Measurements from ENCODE around the gene TMEM8B. TPM values are rescaled to one million over a fixed set of nuclear protein-coding genes. Genes with fewer than 3 reads are reported as not detected.

TMEM8B gene
- total RNA-seq, 2 experiments from 2014 or later: 3.8 to 4.0 TPM

DNA sequence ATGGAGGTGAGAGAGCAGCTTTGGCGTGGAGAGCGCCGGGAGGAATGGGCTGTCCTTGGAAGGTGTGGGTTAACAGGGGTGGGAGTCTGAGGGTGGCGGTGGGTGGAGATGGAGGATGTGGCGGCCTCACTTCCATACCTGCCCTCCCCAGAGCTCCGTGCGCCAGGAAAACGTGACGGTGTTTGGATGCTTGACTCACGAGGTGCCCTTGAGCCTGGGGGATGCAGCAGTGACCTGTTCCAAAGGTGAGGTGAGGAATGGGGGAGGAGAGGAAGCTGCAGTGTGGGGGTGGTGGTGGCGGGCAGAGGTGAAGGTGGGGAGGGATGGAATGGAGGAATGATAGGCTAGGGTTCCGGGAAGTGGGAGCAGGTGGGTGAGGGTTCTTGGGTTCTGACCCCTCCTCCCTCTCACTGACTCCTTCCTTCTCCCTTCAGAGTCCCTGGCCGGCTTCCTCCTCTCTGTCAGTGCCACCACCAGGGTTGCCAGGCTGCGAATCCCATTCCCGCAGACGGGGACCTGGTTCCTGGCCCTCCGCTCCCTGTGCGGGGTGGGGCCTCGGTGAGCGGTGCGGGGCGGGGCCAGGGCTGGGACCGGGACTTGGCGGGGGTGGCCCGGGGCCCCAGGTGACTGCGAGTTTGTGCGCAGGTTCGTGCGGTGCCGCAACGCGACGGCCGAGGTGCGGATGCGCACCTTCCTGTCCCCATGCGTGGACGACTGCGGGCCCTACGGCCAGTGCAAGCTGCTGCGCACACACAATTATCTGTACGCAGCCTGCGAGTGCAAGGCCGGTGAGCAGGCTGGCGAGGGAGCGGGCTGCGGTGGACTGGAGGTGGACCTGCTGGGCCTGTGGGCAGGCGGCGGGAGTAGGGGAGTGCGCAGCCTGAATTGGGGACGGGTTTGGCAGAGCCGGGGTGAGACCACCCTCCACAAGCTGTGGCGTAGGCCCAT is 17.1 kb downstream of the TMEM8B start:
- Mint-ChIP-seq H3K27ac (peak overlapping the region; percentile 33), H3K4me1 (peaks cover 22% of the 10 kb centered on the region), H3K4me3 (no peak overlapping the region), H3K27me3 (no peaks in the 10 kb centered on the region), H3K9me3 (no peaks in the 10 kb centered on the region), H3K36me3 (ENCODE audit: low read depth) (no peaks in the 10 kb centered on the region)
- no peak for DNase-seq
- POLR2A ChIA-PET: interaction anchor here (0.6 kb wide), 1 partner anchor 440 kb away, joined by 3 read pairs; no protein-coding TSS in a partner anchor
- CTCF ChIA-PET: interaction anchor here (1.0 to 2.5 kb wide), 4 partner anchors 10 to 75 kb away, joined by 3 to 9 read pairs (median 5); no protein-coding TSS in a partner anchor

DNA sequence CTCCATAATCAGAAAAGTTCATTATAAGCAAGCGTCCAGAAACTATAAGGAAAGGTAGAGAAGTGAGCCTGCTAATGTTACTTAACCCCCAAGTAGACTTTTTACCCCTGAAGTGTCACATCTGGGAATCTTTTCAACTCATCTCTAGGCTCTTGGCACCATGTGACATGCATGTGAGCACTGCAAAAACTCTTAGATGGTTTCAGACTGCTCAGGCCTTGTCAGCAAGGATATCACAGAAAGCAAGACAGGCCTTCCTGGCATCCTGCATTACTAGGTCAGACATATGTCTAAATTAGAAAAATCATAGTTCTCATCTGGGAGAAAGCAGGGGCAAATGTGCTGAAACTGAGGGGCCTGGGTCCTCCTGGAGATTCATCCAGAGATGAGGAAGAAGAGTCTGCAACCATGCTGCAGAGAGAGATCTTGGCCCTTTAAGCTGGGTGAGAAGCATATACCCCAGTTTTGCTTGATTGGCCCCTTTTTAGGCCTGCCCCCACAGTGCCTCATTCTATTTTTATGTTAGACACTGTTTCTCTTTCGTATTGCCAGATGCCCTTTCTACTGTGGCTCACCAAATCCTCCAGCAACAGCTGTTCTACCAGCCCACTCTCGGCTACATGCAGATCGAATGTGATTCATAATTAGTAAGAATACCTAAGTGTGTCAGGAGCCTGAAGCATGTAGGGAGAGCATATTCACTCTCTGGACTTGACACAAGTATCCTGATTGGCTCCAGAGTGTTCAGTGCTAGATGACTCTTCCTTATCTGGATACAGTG is 19.0 kb downstream of the TMEM8B start:
- H3K27me3 Mint-ChIP-seq: no peaks in the 10 kb centered on the region
- POLR2A ChIA-PET: no interaction called here
- no peak for DNase-seq
- peaks cover 22% of the 10 kb centered on the region for H3K4me1 Mint-ChIP-seq
- H3K27ac Mint-ChIP-seq: no peak overlapping the region
- CTCF ChIA-PET: interaction anchor here (0.6 to 2.5 kb wide), 7 partner anchors 9 to 710 kb away, joined by 3 to 9 read pairs (median 4); no protein-coding TSS in a partner anchor
- no peak overlapping the region for H3K4me3 Mint-ChIP-seq
- no peaks in the 10 kb centered on the region for H3K9me3 Mint-ChIP-seq
- H3K36me3 Mint-ChIP-seq (ENCODE audit: low read depth): no peaks in the 10 kb centered on the region

DNA sequence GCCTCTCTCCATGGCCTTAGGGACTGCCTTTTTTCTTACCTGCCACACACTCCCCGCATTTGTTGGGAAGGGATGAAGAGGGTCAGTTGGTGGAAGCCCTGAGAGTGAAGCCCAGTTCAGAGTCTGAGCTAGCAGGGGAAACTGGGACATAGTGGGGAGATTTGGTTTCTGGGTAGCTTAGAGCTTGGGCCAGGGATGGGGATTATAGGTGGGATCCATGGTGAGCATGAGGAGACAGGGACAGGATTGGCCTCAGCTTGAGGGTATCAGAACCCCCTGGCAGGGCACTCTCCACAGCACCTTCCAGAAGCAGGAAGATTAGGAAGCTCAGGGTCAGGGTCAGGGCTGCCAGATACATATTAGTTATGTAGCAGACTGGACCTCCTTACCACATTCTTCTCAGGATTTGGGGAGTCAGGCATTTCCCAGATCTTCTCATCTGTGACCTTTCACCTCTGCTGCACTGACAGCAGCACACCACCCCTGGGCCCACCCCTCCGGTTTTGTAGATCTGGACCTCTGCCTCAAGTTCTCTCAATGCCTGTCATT is 23.3 kb downstream of the TMEM8B start:
- H3K4me3 Mint-ChIP-seq: no peak overlapping the region
- no peaks in the 10 kb centered on the region for H3K9me3 Mint-ChIP-seq
- no peaks in the 10 kb centered on the region for H3K27me3 Mint-ChIP-seq
- H3K36me3 Mint-ChIP-seq (ENCODE audit: low read depth): no peaks in the 10 kb centered on the region
- no peak overlapping the region for H3K27ac Mint-ChIP-seq
- H3K4me1 Mint-ChIP-seq: no peaks in the 10 kb centered on the region
- no peak for DNase-seq
- ChIA-PET CTCF (no interaction called here), POLR2A (no interaction called here)

DNA sequence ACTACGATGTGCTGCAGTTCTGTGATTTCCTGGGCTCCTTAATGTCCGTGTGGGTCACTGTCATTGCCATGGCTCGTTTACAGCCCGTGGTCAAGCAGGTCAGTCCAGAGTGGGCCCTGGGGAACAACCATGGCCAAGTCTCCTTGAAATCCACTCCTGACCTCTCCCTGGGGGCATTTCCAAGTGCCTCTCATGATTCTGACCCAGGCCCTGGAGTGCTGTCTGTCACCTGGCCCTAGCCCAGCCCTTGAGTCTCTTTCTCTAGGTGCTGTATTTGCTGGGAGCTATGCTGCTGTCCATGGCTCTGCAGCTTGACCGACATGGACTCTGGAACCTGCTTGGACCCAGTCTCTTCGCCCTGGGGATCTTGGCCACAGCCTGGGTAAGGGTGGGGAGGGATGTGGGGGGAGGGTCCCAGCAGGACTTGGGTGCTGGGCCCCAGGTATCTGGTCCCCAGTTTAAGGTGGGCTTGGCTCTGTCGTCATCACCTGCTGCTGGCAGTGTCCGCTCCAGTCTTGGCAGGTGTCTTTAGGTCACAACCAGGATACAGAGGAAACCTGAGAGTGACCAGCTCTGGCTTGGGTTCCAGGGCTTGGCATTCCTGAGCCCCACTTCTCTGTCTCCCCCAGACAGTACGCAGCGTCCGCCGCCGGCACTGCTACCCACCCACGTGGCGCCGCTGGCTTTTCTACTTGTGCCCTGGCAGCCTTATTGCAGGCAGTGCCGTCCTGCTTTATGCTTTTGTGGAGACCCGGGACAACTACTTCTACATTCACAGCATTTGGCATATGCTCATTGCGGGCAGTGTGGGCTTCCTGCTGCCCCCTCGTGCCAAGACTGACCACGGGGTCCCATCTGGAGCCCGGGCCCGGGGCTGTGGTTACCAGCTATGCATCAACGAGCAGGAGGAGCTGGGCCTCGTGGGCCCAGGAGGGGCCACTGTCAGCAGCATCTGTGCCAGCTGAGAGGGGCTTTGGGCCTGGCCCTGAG is 24.1 kb downstream of the TMEM8B start:
- no peaks in the 10 kb centered on the region for H3K9me3 Mint-ChIP-seq
- ChIA-PET POLR2A (no interaction called here), CTCF (no interaction called here)
- no peaks in the 10 kb centered on the region for H3K36me3 Mint-ChIP-seq (ENCODE audit: low read depth)
- H3K27me3 Mint-ChIP-seq: no peaks in the 10 kb centered on the region
- DNase-seq: no peak
- H3K27ac Mint-ChIP-seq: no peak overlapping the region
- H3K4me3 Mint-ChIP-seq: no peak overlapping the region
- no peaks in the 10 kb centered on the region for H3K4me1 Mint-ChIP-seq

DNA sequence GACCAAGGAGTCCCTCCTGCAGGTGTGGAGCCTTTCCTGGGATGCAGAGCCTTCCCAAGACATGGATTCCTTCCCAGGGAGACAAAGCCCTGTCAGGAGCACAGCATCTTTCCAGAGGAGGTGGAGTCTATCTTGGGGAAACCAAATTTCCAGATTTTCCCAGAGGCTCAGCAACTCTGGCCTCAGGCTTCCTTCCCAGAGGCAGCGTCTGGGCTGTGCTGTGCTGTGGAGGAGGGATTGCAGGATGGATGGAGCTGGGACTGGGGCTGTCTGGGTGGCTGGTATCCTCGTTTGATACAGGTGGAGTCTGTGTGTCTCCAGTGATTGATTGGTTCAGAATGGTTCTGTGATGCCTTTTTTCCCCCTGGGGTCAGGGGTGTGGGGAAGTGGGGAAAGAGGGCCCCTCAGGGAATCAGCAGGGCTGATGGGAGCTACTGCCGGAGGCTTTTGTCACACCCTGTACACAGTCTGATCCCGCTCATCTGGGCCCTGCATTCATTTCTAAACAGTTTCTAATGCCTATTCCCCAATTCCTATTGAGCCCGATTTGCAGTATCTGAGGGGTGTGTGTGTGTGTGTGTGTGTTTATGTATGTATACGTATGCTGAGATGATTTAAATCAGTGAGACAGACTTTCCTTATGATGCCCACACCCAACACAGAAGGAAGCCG is 25.2 kb downstream of the TMEM8B start:
- H3K4me1 Mint-ChIP-seq: peaks cover 4% of the 10 kb centered on the region

DNA sequence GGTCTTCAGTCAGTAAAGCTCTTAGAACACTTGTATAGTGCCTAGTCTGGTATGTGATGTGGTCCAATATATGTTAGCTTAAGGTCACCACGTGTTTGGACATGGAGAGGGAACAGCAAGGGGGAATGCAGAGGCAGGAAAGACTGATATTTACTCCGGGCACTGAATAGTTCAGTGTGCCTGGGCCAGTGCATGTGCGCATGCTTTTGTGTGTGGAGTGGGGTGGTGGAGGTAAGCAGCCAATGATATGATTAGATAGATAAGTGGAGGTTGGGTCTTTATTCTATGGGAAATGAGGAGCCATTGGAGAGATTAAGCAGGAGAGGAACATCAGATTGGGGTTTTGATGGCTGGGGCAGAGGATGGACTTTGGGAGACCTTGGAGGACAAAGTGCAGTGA is 27.2 kb downstream of the TMEM8B start:
- Mint-ChIP-seq H3K27me3 (peaks cover 3% of the 10 kb centered on the region), H3K4me1 (peaks cover 4% of the 10 kb centered on the region), H3K27ac (no peak overlapping the region), H3K9me3 (no peaks in the 10 kb centered on the region), H3K4me3 (no peak overlapping the region), H3K36me3 (ENCODE audit: low read depth) (no peaks in the 10 kb centered on the region)
- DNase-seq: peak; percentile 1
- ChIA-PET CTCF (interaction anchor here (1.2 to 1.9 kb wide), 4 partner anchors 9 to 128 kb away, joined by 4 to 7 read pairs (median 5); no protein-coding TSS in a partner anchor), POLR2A (no interaction called here)

More for the DNA sequence above, 25.2 kb downstream of the TMEM8B start:
- H3K4me3 Mint-ChIP-seq: no peak overlapping the region
- CTCF ChIA-PET: interaction anchor here (0.8 to 1.4 kb wide), 2 partner anchors 10 to 12 kb away, joined by 3 to 4 read pairs; no protein-coding TSS in a partner anchor
- no peak overlapping the region for H3K27ac Mint-ChIP-seq
- H3K36me3 Mint-ChIP-seq (ENCODE audit: low read depth): no peaks in the 10 kb centered on the region
- POLR2A ChIA-PET: no interaction called here
- no peaks in the 10 kb centered on the region for H3K27me3 Mint-ChIP-seq
- DNase-seq: no peak
- no peaks in the 10 kb centered on the region for H3K9me3 Mint-ChIP-seq

DNA sequence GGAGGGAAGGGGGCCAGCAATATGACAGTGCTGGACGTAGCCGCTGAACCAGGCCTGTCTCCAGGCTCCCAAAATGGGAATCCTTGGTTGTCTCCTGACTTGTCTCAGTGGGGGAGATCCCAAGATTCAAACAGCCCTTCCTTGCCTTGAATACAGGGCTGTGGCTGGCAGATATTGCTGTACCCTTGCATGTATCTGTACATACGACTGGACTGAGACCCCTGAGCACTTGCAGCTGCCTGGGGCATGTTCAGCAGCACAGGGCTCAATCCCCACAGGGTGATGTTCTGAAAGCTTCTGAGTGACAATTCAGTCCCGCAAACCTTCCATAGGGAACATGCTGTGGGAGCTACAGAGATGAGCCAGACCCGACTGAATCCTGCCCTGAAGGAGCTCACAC is 27.9 kb downstream of the TMEM8B start:
- Mint-ChIP-seq H3K27me3 (peaks cover 7% of the 10 kb centered on the region), H3K4me3 (no peak overlapping the region), H3K36me3 (ENCODE audit: low read depth) (no peaks in the 10 kb centered on the region), H3K9me3 (no peaks in the 10 kb centered on the region), H3K27ac (no peak overlapping the region), H3K4me1 (peaks cover 4% of the 10 kb centered on the region)
- DNase-seq: peak; percentile 2
- POLR2A ChIA-PET: no interaction called here
- CTCF ChIA-PET: interaction anchor here (1.1 to 1.9 kb wide), 6 partner anchors 8 to 128 kb away, joined by 3 to 7 read pairs (median 4); no protein-coding TSS in a partner anchor

DNA sequence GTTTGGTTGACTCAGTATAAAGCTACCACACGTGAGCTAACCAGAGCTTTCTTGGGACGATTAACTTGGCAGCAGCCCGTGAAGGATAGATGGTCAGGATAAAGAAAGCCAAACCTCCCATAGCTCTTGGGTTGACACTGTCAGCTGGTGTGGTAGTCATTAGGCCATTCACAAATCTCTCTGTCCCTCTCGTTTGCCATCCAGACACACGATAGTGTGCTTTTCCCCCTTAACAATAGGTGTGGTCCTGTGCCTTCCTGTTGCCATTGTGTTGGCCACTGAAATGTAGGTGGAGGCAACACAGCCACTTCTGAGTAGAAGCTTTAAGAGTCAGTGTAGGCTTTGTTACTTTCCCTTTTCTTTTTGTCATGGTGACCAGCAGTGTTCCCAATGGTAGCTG is 29.4 kb downstream of the TMEM8B start:
- ChIA-PET CTCF (interaction anchor here (1.1 to 1.9 kb wide), 2 partner anchors 10 to 20 kb away, joined by 4 read pairs; no protein-coding TSS in a partner anchor), POLR2A (no interaction called here)
- Mint-ChIP-seq H3K4me1 (peaks cover 4% of the 10 kb centered on the region), H3K36me3 (ENCODE audit: low read depth) (no peaks in the 10 kb centered on the region), H3K27me3 (peaks cover 7% of the 10 kb centered on the region), H3K4me3 (no peak overlapping the region), H3K27ac (no peak overlapping the region), H3K9me3 (no peaks in the 10 kb centered on the region)
- DNase-seq: no peak

DNA sequence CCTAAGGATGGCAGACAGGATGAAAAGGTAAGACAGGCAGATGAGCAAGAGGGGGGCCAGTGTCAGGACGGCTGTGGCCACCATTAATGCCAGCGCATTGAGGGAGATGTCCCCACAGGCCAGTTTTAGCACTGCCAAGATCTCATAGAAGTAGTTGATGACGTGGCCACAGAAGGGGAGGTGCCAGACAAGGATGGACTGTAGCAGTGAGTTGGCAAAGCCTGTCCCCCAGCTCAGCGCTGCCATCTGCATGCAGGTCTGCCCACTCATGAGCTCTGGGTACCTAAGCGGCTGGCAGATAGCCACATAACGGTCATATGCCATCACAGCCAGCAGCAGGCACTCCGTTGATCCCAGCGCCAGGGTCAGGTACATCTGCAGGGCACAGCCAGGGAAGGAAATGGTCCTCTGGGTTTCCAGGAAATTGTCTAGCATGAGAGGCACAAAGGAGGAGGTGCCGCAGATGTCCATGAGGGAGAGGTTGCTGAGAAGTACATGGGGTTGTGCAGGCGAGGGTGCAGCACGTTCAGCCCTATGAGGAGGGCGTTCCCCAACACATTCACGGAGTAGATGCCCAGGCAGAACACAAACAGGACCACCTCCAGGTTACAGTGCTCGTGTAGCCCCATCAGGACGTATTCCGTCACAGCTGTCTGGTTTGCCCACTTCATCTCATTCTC is 30.4 kb downstream of the TMEM8B start:
- Mint-ChIP-seq H3K27me3 (peaks cover 7% of the 10 kb centered on the region), H3K36me3 (ENCODE audit: low read depth) (no peaks in the 10 kb centered on the region), H3K4me1 (peaks cover 4% of the 10 kb centered on the region), H3K27ac (no peak overlapping the region), H3K9me3 (no peaks in the 10 kb centered on the region), H3K4me3 (no peak overlapping the region)
- DNase-seq: no peak
- CTCF ChIA-PET: interaction anchor here (0.6 kb wide), 1 partner anchor 88 kb away, joined by 4 read pairs; no protein-coding TSS in a partner anchor
- POLR2A ChIA-PET: no interaction called here

DNA sequence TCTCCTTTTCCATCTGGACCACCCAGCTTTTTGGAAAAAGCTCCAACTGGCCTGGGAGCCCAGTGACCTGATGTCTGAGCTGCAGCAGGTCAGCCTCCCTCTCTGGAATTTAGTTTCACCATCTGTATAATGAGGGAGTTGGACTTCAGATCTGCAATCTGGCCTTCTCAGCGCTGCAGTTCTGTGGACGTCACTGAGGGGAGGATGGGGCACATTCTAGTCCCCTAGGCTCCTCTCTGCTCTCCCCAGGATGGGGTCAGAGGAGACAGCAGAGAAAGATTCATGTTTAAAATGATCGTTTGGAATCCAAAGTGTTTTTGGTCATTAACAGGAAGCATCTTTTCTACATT is 30.9 kb downstream of the TMEM8B start:
- H3K4me1 Mint-ChIP-seq: peaks cover 4% of the 10 kb centered on the region
- no peak overlapping the region for H3K27ac Mint-ChIP-seq
- ChIA-PET POLR2A (no interaction called here), CTCF (no interaction called here)
- no peaks in the 10 kb centered on the region for H3K9me3 Mint-ChIP-seq
- H3K27me3 Mint-ChIP-seq: peaks cover 7% of the 10 kb centered on the region
- H3K4me3 Mint-ChIP-seq: no peak overlapping the region
- DNase-seq: no peak
- no peaks in the 10 kb centered on the region for H3K36me3 Mint-ChIP-seq (ENCODE audit: low read depth)

Data from activated CD4-positive, alpha-beta T cell treated with anti-CD3 and anti-CD28 coated beads, Interleukin-2, amount 10 ng/mL, durations not matched to agents 7 days and 5 days (primary cell).